ENCODE data around the gene PAX5.

DNA sequence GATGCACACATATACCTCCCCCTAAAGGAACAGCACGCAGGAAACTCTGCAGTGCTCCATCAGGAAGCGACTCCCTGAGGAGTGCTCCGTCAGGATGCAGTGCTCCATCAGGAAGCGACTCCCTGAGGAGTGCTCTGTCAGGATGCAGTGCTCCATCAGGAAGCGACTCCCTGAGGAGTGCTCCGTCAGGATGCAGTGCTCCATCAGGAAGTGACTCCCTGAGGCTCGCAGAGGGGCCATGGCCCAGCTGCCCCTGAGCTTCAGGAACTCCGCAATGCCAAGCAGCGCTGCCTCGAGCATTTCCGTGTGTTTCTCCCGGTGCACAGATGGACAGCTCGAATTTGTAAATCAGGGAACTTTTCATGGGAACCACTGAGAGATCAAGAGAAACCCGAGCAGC is 88.1 kb downstream of the PAX5 start:
- TF ChIP-seq, protein P1, sequence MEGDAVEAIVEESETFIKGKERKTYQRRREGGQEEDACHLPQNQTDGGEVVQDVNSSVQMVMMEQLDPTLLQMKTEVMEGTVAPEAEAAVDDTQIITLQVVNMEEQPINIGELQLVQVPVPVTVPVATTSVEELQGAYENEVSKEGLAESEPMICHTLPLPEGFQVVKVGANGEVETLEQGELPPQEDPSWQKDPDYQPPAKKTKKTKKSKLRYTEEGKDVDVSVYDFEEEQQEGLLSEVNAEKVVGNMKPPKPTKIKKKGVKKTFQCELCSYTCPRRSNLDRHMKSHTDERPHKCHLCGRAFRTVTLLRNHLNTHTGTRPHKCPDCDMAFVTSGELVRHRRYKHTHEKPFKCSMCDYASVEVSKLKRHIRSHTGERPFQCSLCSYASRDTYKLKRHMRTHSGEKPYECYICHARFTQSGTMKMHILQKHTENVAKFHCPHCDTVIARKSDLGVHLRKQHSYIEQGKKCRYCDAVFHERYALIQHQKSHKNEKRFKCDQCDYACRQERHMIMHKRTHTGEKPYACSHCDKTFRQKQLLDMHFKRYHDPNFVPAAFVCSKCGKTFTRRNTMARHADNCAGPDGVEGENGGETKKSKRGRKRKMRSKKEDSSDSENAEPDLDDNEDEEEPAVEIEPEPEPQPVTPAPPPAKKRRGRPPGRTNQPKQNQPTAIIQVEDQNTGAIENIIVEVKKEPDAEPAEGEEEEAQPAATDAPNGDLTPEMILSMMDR (IDR thresholded peaks at IDR 0.05) = no peak
- no peak for TF ChIP-seq POLR2A (IDR thresholded peaks at IDR 0.05)

Data from breast epithelium (tissue), 3 donors.